T-helper 9 cell (primary cell): ENCODE results near the gene AGR3.

Experiments used
- DNase-seq: peaks from one replicate; pipeline ENCODE4 v3.0.0-alpha.2; 2020

AGR3 gene

DNA sequence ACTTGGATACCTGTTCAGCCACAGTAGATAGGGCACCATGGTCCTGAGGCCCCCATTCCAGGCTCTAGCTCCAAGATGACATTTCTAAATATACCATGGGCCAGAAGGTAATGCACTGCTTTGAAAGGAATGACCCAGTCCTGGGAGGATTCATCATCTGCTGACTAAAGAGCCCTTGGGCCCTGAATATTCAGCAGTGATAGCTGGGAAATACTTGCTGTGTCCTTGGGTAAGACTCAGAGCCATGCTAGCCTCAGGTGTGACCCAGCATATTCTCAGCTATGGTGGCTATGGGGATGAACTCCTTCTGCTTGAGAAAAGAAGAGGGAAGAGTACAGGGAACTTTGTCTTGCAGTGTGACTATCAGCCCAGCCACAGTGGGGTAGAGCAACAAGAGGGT, 55.7 kb downstream of the AGR3 start:
- no peak for DNase-seq

DNA sequence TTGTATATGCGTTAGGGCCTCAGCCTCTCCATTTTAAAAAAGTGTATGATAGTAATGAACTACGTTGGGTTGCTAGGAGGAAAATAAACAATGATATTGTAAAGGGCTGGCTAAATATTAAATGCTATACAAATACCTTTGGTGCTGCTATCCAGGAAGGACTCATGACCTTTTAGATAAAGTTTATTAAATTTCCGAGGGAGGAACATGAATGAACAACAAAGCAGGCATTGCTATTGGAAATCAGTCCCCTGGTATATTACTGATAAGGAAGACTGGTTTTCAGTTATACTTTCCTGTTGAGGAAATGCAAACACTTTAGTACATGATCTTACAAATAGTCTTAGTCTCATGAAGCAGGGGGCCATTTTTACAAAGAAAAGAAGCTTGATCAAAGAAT, 59.8 kb downstream of the AGR3 start:
- no peak for DNase-seq

DNA sequence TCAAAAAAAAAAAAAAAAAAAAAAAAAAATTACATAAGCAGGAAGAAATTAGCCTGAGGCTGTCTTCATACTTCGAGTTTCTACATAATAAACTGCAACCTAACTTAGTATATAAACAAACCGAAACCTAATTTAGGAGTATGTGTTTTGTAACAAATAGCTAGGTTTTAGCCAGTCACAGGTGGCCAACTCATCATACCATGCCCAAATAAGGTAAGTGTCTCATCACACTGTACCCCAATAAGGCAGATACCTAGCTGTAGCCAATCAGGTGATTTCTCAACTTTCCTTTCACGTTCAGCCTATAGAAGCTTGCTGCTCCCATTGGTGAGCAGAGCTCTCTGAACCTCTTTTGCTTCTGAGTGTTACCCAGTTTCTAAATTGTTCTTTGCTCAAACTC, 63.1 kb downstream of the AGR3 start:
- DNase-seq = no peak

GRCh38 chr7:16817536-16817935, 64.2 kb downstream of the AGR3 start:
- DNase-seq = no peak

- DNase-seq = no peak
Observed at GRCh38 chr7:16816824-16817223, 65.0 kb downstream of the AGR3 start.

- no peak for DNase-seq
Observed at GRCh38 chr7:16815001-16815400, 66.8 kb downstream of the AGR3 start.

- DNase-seq = no peak
Observed at GRCh38 chr7:16813232-16813616, 68.6 kb downstream of the AGR3 start.

GRCh38 chr7:16812542-16813231, 69.1 kb downstream of the AGR3 start:
- no peak for DNase-seq

- DNase-seq = no peak
Observed at GRCh38 chr7:16811551-16811950, 70.2 kb downstream of the AGR3 start.

GRCh38 chr7:16810573-16810972, 71.2 kb downstream of the AGR3 start:
- DNase-seq = no peak

- no peak for DNase-seq
Observed at GRCh38 chr7:16810112-16810511, 71.7 kb downstream of the AGR3 start.
